Peyer's patch (tissue), 4 donors: Measurements from ENCODE around the gene GPR161. TPM values are rescaled to one million over a fixed set of nuclear protein-coding genes. Genes with fewer than 3 reads are reported as not detected.

Experiments
- DNase-seq, 3 donors: peaks; one replicate each; pipeline ENCODE4 v3.0.0-alpha.2; 2017 to 2019
- H3K27ac ChIP-seq, 4 donors: fragments of 200-600 bp; sonication (generic); one replicate each; pipeline ENCODE4 v1.5.1; 2016 to 2019
- H3K27me3 ChIP-seq, 2 donors: fragments of 200-600 bp; sonication (generic); one replicate each; pipeline ENCODE4 v1.5.1; 2019
- H3K36me3 ChIP-seq, 3 donors: fragments of 200-600 bp; sonication (generic); one replicate each; pipeline ENCODE4 v1.5.1; 2016 to 2019
- H3K4me1 ChIP-seq, 4 donors: fragments of 200-600 bp; sonication (generic); one replicate each; pipeline ENCODE4 v1.5.1; 2016 to 2019
- H3K4me3 ChIP-seq, 4 donors: fragments of 200-600 bp; sonication (generic); 1 replicate in 3 of 4; 2 replicates in 1 of 4; pipeline ENCODE4 v1.5.1; 2016 to 2019; ENCODE audit warnings: mild to moderate bottlenecking in 1 of 4
- H3K9me3 ChIP-seq, 4 donors: fragments of 200-600 bp; sonication (generic); one replicate each; pipeline ENCODE4 v1.5.1; 2016 to 2019; ENCODE audit warnings: mild to moderate bottlenecking in 1 of 4
- CTCF ChIP-seq, 6 experiments: fragments of 450-650 bp in 4 of 6; fragments of 200-600 bp in 2 of 6; sonication (generic) in 1 of 6; IDR thresholded peaks; one replicate each; pipeline ENCODE4 v1.5.1; 2017 to 2019; ENCODE audit warnings: antibody characterized with exemption in 6 of 6, mild to moderate bottlenecking in 3 of 6, moderate library complexity in 1 of 6
- POLR2A ChIP-seq, 2 donors: fragments of 450-650 bp; IDR thresholded peaks; one replicate each; pipeline ENCODE4 v1.5.1; 2017; ENCODE audit warnings: antibody characterized with exemption in 2 of 2, mild to moderate bottlenecking in 2 of 2, moderate library complexity in 2 of 2
- total RNA-seq, 4 donors: library from RNA; depleted of rRNA; stranded (reverse); fragments of >200 nt; gene quantifications; one replicate each; pipeline ENCODE4 v1.1.0, GENCODE V29; 2016

Gene GPR161
- total RNA-seq, 4 donors from 2014 or later, result 0.35 to 2.3 (median 1.8) TPM

- peaks cover 3 to 15% (median 9%) of the 10 kb centered on the region in 4 donors for H3K4me1 ChIP-seq
- TF ChIP-seq POLR2A (IDR thresholded peaks at IDR 0.05) (no peak), CTCF (IDR thresholded peaks at IDR 0.05) (no peak)
- H3K27me3 ChIP-seq, result peaks cover 0 to 5% of the 10 kb centered on the region in 2 donors
- peak in 1 of 3 donors; percentile 20 for DNase-seq
- H3K4me3 ChIP-seq, result peak overlapping the region; percentile 44 to 79 (median 73)
- peak overlapping the region; percentile 55 to 82 (median 65) for H3K27ac ChIP-seq
- no peaks in the 10 kb centered on the region for H3K36me3 ChIP-seq
- H3K9me3 ChIP-seq, result no peaks in the 10 kb centered on the region
Measured at GRCh38 chr1:168137515-168137821, 738 bp upstream of the GPR161 start.

- Histone ChIP-seq H3K9me3 (no peaks in the 10 kb centered on the region), H3K36me3 (no peaks in the 10 kb centered on the region), H3K27ac (peak overlapping the region in 3 of 4 donors; percentile 55 to 82 (median 74)), H3K4me1 (peaks cover 3 to 15% (median 9%) of the 10 kb centered on the region in 4 donors), H3K27me3 (peaks cover 0 to 5% of the 10 kb centered on the region in 2 donors), H3K4me3 (peak overlapping the region; percentile 44 to 79 (median 73))
- TF ChIP-seq POLR2A (IDR thresholded peaks at IDR 0.05) (no peak), CTCF (IDR thresholded peaks at IDR 0.05) (no peak)
- DNase-seq, result peak in 2 of 3 donors; percentile 56 to 65
Measured at GRCh38 chr1:168135921-168136708, 615 bp downstream of the GPR161 start.

- no peak for DNase-seq
- Histone ChIP-seq H3K27ac (no peak overlapping the region), H3K4me1 (peaks cover 3 to 15% (median 9%) of the 10 kb centered on the region in 4 donors), H3K36me3 (no peaks in the 10 kb centered on the region), H3K9me3 (no peaks in the 10 kb centered on the region), H3K4me3 (peak overlapping the region; percentile 44 to 79 (median 73)), H3K27me3 (peaks cover 0 to 5% of the 10 kb centered on the region in 2 donors)
- TF ChIP-seq CTCF (IDR thresholded peaks at IDR 0.05) (no peak), POLR2A (IDR thresholded peaks at IDR 0.05) (no peak)
Measured at GRCh38 chr1:168135116-168135920, 1.4 kb downstream of the GPR161 start.

GRCh38 chr1:168134642-168135041 lies 2.1 kb downstream of the GPR161 start:
- TF ChIP-seq POLR2A (IDR thresholded peaks at IDR 0.05) (no peak), CTCF (IDR thresholded peaks at IDR 0.05) (no peak)
- Histone ChIP-seq H3K4me3 (no peak overlapping the region), H3K4me1 (peaks cover 3 to 15% (median 9%) of the 10 kb centered on the region in 4 donors), H3K27ac (no peak overlapping the region), H3K36me3 (no peaks in the 10 kb centered on the region), H3K27me3 (peaks cover 0 to 5% of the 10 kb centered on the region in 2 donors), H3K9me3 (no peaks in the 10 kb centered on the region)
- no peak for DNase-seq

- no peaks in the 10 kb centered on the region for H3K36me3 ChIP-seq
- TF ChIP-seq POLR2A (IDR thresholded peaks at IDR 0.05) (no peak), CTCF (IDR thresholded peaks at IDR 0.05) (no peak)
Measured at GRCh38 chr1:168134132-168134531, 2.6 kb downstream of the GPR161 start.

More at GRCh38 chr1:168134132-168134531, 2.6 kb downstream of the GPR161 start:
- no peak overlapping the region for H3K4me3 ChIP-seq
- peaks cover 3 to 15% (median 9%) of the 10 kb centered on the region in 4 donors for H3K4me1 ChIP-seq
- H3K27ac ChIP-seq, result no peak overlapping the region
- no peak for DNase-seq
- no peaks in the 10 kb centered on the region for H3K9me3 ChIP-seq
- peaks cover 0 to 5% of the 10 kb centered on the region in 2 donors for H3K27me3 ChIP-seq
